ENCODE results near the gene CCDC144A. TPM values are rescaled to one million over a fixed set of nuclear protein-coding genes. Genes with fewer than 3 reads are reported as not detected.
"Not testable (repeated sequence)": the region's sequence is repeated elsewhere in the genome, so short reads cannot be mapped to it uniquely, and the experiment has no call there.

The CCDC144A gene
- 3.3 TPM for total RNA-seq

- peak; percentile 22 for DNase-seq
Measured at GRCh38 chr17:16689731-16690281, at the start of gene CCDC144A. CCDC144A (plus strand) TSS chr17:16690241; CDS start chr17:16690401, 160 bp downstream.

- no peak for DNase-seq
Measured at GRCh38 chr17:16649585-16649984, 40.5 kb upstream of the CCDC144A start.

- no peak for DNase-seq
Measured at GRCh38 chr17:16652252-16652651, 37.8 kb upstream of the CCDC144A start.

DNA sequence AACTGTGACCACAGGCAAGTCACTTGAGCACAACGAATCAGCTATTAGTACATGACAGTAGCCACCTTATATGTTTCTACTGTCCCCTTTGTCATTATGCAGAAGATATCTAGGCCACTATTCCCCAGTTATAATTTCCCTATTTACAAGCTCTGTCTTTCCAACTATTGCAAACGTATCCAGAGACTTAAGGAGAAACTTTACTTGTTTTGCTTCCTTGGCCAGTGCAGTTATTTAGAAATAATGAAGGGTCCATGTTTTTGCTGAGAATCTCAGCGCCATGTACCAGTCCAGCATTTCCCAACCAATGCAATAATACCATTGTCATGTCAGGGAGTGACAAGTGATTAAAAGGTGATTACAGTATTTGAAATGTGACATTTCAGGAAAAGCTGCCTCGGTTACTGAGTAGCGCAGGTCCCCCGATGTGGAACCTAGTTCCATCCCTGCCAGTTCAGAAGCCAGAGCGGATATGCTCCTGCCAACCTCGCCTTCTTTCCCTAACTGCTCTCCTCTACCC lies 37.1 kb upstream of the CCDC144A start:
- DNase-seq = peak; percentile 4

DNA sequence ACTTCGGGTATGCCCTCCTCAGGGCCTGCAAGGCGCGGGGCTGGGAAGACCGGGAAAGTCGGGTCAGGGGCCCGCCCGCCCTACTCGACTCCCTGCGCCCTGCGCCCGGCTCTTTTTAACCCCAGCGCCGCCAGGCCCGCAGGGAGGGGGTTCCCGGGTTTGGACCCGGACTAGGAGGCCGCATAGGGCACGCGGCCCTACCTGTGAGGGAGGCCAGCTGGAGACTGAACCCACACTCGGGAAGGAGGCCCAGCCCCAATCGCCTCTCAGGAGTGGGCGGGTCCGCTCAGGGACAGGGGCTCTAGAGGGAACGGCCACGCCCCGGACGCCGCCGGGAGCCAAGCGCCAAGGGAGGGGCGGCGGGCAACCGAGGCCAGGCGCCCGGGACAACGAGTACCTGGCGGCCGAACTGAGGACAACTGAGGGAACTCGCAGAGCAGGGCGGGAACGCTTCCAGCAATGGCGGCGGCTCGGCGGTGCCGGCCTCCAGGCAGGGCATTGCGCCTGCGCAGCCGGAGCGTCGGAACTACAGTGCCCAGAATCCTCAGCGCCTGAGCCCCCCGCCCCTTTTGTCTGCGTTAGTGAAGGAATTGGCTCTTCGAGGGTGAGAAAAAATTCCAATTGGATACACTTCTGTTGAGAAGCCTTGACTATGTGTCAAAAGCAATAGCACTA lies 36.5 kb upstream of the CCDC144A start, which contains the start of gene ZNF624:
Gene ZNF624 (minus strand): TSS at position 484 of the 675 bp plus-strand sequence.
- peak; percentile 98 for DNase-seq

GRCh38 chr17:16661217-16661616 lies 28.8 kb upstream of the CCDC144A start:
- no peak for DNase-seq

GRCh38 chr17:16662936-16663335 lies 27.1 kb upstream of the CCDC144A start:
- DNase-seq = no peak

GRCh38 chr17:16666553-16666906 lies 23.5 kb upstream of the CCDC144A start:
- DNase-seq = not testable (repeated sequence)

DNA sequence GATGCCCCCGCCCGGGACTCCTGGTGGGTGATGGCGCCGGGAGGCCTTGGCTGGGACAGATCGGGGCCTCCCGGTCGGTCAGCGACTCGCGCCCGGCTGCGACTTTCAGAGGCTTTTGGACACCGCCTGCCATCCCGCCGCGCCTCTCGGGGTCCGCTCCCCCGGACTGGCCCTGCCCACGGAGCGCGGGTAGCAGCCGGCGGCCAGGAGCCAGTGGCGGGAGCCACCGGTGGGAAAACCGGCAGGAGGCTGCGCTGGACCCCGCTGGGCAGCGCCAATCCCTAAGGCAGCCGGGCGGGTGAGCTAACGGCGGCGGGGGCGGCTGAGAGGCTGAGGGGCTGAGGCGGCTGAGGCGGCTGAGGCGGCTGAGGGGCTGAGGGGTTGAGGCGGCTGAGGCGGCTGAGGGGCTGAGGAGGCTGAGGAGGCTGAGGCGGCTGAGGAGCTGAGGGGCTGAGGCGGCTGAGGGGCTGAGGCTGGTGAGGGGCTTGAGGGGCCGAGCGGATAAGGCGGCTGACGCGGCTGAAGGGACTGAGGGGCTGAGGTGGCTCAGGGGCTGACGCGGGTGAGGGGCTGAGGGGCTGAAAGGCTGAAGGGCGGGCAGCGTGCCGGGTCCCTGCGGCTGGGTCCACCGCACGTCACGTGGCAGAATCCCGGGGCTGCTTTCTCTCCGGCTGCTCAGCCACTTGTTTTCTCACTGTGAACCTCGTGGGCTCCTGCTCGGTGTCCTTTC lies 23.0 kb upstream of the CCDC144A start:
- peak; percentile 45 for DNase-seq

- DNase-seq = peak; percentile 63
Measured at GRCh38 chr17:16676676-16677268, 13.3 kb upstream of the CCDC144A start.

DNA sequence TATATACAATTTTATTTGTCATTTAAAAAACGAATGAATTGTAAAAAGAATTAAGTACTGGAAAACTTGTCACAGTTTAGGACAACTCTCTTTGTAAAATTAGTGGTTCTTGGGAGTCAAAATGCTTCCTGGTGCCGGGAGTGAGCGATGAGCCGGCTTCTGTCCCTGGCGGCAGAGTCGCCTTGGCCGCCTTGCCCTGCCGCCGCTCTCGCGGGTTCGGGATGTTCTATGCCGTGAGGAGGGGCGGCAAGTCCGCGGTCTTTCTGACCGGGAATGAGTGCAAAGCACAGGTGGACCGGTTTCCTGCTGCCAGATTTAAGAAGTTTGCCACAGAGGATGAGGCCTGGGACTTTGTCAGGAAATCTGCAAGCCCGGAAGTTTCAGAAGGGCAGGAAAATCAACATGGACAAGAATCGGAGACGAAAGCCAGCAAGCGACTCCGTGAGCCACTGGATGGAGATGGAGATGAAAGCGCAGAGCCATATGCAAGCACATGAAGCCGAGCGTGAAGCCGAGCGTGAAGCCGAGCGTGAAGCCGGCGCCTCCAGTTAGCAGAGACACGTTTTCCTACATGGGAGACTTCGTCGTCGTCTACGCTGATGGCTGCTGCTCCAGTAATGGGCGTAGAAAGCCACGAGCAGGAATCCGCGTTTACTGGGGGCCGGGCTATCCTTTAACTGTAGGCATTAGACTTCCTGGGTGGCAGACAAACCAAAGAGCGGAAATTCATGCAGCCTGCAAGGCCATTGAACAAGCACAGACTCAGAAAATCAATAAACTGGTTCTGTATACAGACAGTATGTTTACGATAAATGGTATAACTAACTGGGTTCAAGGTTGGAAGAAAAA lies 6.5 kb upstream of the CCDC144A start:
- peak; percentile 38 for DNase-seq

- DNase-seq = not testable (repeated sequence)
Measured at GRCh38 chr17:16686019-16686418, 4.0 kb upstream of the CCDC144A start.

- not testable (repeated sequence) for DNase-seq
Measured at GRCh38 chr17:16687151-16687550, 2.9 kb upstream of the CCDC144A start.

GRCh38 chr17:16690447-16690846 lies 406 bp downstream of the CCDC144A start:
- not testable (repeated sequence) for DNase-seq

DNA sequence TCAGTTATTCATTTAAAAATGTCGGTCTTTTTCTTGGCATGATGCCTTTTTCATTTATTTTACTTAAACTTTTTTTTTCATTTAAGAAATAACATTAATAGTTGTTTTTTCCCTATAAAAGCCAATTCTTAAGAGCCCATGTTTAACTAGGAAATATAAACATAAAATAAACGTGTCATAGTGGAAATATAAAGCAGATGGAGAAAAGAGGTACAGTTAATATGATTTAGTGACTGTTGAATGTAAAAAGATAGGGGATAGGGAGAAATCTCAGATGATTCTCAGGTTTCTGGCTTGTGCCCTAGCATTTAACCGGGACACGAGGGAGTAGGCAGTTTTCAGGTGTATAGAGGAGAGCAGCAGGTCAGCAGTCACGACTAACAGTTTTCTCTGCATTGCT lies 7.6 kb downstream of the CCDC144A start:
- DNase-seq = not testable (repeated sequence)

- DNase-seq = peak; percentile 3
Measured at GRCh38 chr17:16745492-16746203, 55.6 kb downstream of the CCDC144A start.

DNA sequence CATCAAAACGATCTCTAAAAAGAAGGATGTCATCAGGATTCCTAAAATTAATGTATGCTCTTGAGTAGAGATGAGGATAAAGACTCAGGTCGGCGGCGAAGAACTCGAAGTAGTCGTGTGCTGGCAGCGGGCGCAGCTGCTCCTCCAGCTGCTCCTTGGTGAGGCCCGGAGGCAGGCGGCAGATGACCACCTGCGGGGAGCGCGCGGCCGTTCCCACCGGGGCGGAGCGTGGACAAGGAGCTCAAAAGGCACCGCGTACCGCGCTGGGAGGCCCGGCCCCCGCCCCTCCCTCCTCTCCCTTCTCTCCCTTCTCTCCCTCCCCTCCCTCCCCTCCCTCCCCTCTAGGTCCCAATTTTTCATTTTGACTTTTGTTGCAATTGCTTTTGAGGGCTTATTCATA lies 56.5 kb downstream of the CCDC144A start:
- not testable (repeated sequence) for DNase-seq

DNA sequence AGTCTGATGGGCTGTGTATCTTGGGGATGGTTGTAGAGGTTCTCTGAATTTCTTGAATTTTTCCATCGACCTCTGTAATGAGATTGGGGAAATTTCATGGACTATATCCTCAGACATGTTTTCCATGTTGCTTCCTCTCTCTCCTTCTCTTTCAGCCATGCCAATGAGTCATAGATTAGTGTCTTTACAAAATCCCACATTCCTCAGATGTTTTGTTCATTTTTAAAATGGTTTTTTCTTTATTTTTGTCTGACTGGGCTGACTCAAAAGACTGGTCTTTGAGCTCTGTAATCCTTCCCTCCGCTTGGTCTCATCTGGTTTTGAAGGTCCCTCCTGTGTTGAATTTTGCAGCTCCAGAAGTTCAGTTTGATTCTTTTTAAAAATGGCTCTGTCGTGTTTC lies 60.5 kb downstream of the CCDC144A start:
- not testable (repeated sequence) for DNase-seq

DNA sequence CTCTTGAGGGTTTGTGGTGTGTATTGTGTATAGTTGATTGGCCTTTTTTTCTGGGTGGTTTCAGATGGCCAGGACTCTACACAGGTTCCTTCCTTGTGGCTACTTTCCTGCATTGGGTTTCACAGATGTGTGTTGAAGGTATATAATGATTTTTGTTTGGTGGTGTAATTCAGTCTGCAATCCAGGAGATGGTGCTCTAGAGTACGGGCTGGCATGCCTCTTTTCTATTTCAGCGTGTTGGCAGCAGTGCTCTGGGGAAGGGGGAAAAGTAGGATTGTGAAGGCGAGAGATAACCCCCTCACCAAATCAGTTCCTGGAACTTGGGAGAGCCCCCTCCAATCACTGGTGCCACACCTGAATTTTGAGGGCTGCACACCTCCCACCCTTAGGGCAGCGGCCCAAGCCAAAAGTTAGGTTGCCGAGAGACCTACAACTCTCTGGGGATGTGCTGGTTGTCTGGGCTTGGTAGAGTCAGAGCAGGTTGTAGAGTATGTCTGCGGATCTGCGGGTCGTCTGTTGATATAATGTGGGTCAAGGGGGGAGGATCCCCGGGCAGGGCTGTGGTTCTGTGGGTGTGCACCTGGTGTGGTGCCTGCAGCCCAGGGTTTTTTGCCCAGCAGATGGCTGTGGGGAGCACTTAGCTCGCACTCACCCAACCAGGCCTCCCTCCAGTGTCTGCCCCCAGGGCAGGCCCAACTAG lies 61.3 kb downstream of the CCDC144A start:
- DNase-seq = peak; percentile 28

GRCh38 chr17:16751924-16752287 lies 61.9 kb downstream of the CCDC144A start:
- DNase-seq = not testable (repeated sequence)
